WTC11 (cell line): Measurements from ENCODE around the gene PDZRN3. TPM values are rescaled to one million over a fixed set of nuclear protein-coding genes. Genes with fewer than 3 reads are reported as not detected.

Experiments used
- ATAC-seq: fragments of 200-7000 bp; cut with Tn5 transposase; 2 replicates; pipeline ENCODE4 v1.10.0; 2021; ENCODE audit warnings: mild to moderate bottlenecking, moderate library complexity
- CTCF ChIA-PET: fragments of 300-600 bp; sonication (Branson Sonifier 250); formaldehyde crosslinking; loops from one replicate; lab custom pipeline; 2021; ENCODE audit warnings: antibody characterized with exemption; lab: Charles Lee
- POLR2A ChIA-PET: fragments of 350-600 bp; sonication (Branson Sonifier 250); formaldehyde crosslinking; loops from one replicate; lab custom pipeline; 2021; ENCODE audit warnings: antibody characterized with exemption; lab: Charles Lee
- DNase-seq: peaks from one replicate; pipeline ENCODE4 v3.0.0; 2021; ENCODE audit warnings: low spot score
- H3K27ac Mint-ChIP-seq: 2 replicates; pipeline ENCODE4 v1.8.0; 2021; ENCODE audit warnings: mixed read lengths
- H3K27me3 Mint-ChIP-seq: 2 replicates; pipeline ENCODE4 v1.8.0; 2021; ENCODE audit warnings: low read depth, mild to moderate bottlenecking, moderate library complexity, mixed read lengths
- H3K36me3 Mint-ChIP-seq: 2 replicates; pipeline ENCODE4 v1.8.0; 2021; ENCODE audit warnings: mixed read lengths
- H3K4me1 Mint-ChIP-seq: 2 replicates; pipeline ENCODE4 v1.8.0; 2022; ENCODE audit warnings: mixed read lengths
- H3K4me3 Mint-ChIP-seq: 2 replicates; pipeline ENCODE4 v1.8.0; 2021; ENCODE audit warnings: mild to moderate bottlenecking, moderate library complexity, mixed read lengths
- H3K9me3 Mint-ChIP-seq: 2 replicates; pipeline ENCODE4 v1.8.0; 2021; ENCODE audit warnings: mixed read lengths
- ATF1 ChIP-seq: sonication (generic); formaldehyde crosslinking; IDR thresholded peaks from 2 replicates; pipeline ENCODE4 v1.8.1; 2023; ENCODE audit warnings: mild to moderate bottlenecking, moderate library complexity, missing genetic modification reagents
- CDX4 ChIP-seq: fragments of 250-450 bp; sonication (Bioruptor Pico); IDR thresholded peaks from 2 replicates; pipeline ENCODE4 v1.9.0; 2021; ENCODE audit warnings: moderate library complexity, mild to moderate bottlenecking, inconsistent platforms, borderline replicate concordance
- ETV6 ChIP-seq: sonication (generic); formaldehyde crosslinking; IDR thresholded peaks from 2 replicates; pipeline ENCODE4 v1.8.1; 2022; ENCODE audit warnings: mild to moderate bottlenecking, missing genetic modification reagents
- GTF2I ChIP-seq: fragments of 250-450 bp; sonication (Bioruptor Pico); conservative IDR thresholded peaks from 2 replicates; pipeline ENCODE4 v1.4.0; 2021; ENCODE audit warnings: mild to moderate bottlenecking
- NR3C1 ChIP-seq: sonication (generic); formaldehyde crosslinking; conservative IDR thresholded peaks from 2 replicates; pipeline ENCODE4 v1.8.1; 2023; ENCODE audit warnings: low read depth, mild to moderate bottlenecking, missing genetic modification reagents
- PRDM15 ChIP-seq: sonication (generic); formaldehyde crosslinking; IDR thresholded peaks from 2 replicates; pipeline ENCODE4 v1.8.0; 2022; ENCODE audit warnings: missing genetic modification reagents
- SP1 ChIP-seq: sonication (generic); formaldehyde crosslinking; conservative IDR thresholded peaks from 2 replicates; pipeline ENCODE4 v1.8.1; 2022; ENCODE audit warnings: missing genetic modification reagents
- TCF7 ChIP-seq: sonication (generic); formaldehyde crosslinking; IDR thresholded peaks from 2 replicates; pipeline ENCODE4 v1.8.0; 2022; ENCODE audit warnings: mild to moderate bottlenecking, low read depth, missing genetic modification reagents, moderate library complexity
- ZNF121 ChIP-seq: sonication (generic); formaldehyde crosslinking; IDR thresholded peaks from 2 replicates; pipeline ENCODE4 v1.8.0; 2023; ENCODE audit warnings: missing genetic modification reagents
- ZNF219 ChIP-seq: sonication (generic); formaldehyde crosslinking; IDR thresholded peaks from 2 replicates; pipeline ENCODE4 v1.8.0; 2023; ENCODE audit warnings: missing genetic modification reagents, mild to moderate bottlenecking, borderline replicate concordance
- ZNF232 ChIP-seq: sonication (generic); formaldehyde crosslinking; IDR thresholded peaks from 2 replicates; pipeline ENCODE4 v1.8.0; 2022; ENCODE audit warnings: mild to moderate bottlenecking, missing genetic modification reagents
- ZNF263 ChIP-seq: sonication (generic); formaldehyde crosslinking; IDR thresholded peaks from 2 replicates; pipeline ENCODE4 v1.8.1; 2022; ENCODE audit warnings: low read depth, mild to moderate bottlenecking, moderate library complexity, missing genetic modification reagents
- ZNF317 ChIP-seq: sonication (generic); formaldehyde crosslinking; IDR thresholded peaks from 2 replicates; pipeline ENCODE4 v1.8.1; 2023; ENCODE audit warnings: low read depth, mild to moderate bottlenecking, moderate library complexity, missing genetic modification reagents, borderline replicate concordance
- ZNF396 ChIP-seq: fragments of 250-450 bp; sonication (Bioruptor Pico); IDR thresholded peaks from 2 replicates; pipeline ENCODE4 v1.8.0; 2021; ENCODE audit warnings: mild to moderate bottlenecking, moderate library complexity, borderline replicate concordance
- ZNF425 ChIP-seq: fragments of 250-450 bp; sonication (Bioruptor Pico); conservative IDR thresholded peaks from 2 replicates; pipeline ENCODE4 v1.9.0; 2021; ENCODE audit warnings: mild to moderate bottlenecking
- ZNF512 ChIP-seq: sonication (generic); formaldehyde crosslinking; IDR thresholded peaks from 2 replicates; pipeline ENCODE4 v1.8.1; 2022; ENCODE audit warnings: missing genetic modification reagents, borderline replicate concordance
- total RNA-seq: library from RNA; stranded (reverse); gene quantifications from 3 replicates; pipeline ENCODE4 v1.2.3, GENCODE V29; 2021
- TF ChIP-seq, protein P1 (sequence below): sonication (generic); formaldehyde crosslinking; IDR thresholded peaks from 2 replicates; pipeline ENCODE4 v1.8.0; 2022; ENCODE audit warnings: mild to moderate bottlenecking, missing genetic modification reagents
- TF ChIP-seq, protein P2 (sequence below): sonication (generic); formaldehyde crosslinking; IDR thresholded peaks from 2 replicates; pipeline ENCODE4 v1.8.1; 2023; ENCODE audit warnings: mild to moderate bottlenecking, missing genetic modification reagents, borderline replicate concordance
- TF ChIP-seq, protein P3 (sequence below): fragments of 250-450 bp; sonication (Bioruptor Pico); IDR thresholded peaks from 2 replicates; pipeline ENCODE4 v2.1.2; 2022; ENCODE audit warnings: mild to moderate bottlenecking, moderate library complexity

The PDZRN3 gene
- total RNA-seq, 1 experiment from 2014 or later: 9.5 TPM

DNA sequence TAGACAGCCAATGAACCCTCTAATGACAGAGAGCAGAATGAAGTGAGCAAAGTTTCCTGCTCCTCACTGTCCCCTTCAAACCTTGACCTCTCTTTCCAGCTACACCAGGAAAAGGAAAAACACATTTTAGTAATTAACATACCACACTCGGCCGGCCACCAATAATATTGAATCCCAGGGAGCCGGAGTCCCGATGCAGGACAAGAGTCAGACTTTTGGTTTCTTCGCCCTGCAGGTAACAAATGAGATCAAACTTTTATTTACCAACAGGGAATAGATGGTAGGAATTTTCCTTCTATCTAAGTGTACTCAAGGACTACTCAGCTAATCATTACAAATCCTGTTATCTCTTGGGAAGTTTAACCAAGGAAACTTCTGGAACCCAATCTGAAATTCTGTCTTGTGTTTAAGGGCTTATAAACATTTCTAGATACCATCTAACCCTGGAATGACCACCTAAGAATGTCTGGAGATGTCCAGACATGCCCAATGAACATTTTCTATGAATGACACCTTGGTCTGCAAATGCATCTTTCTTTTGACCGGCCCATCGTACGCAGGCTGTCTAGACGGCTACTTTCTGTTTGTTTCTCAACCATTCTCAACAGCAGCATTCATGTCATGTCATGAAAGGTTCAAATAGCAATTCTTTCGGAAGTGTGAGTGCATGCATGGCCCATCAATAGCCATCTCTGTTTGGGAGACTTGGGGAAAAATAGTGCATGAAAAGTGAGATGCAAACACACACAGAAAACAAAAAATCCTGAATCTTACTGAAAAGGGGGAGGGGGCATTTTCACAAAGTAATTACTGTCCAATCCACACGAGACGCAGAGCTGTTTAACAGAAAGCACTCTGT, 16.1 kb downstream of the PDZRN3 start:
- Mint-ChIP-seq H3K4me3 (no peak overlapping the region), H3K27me3 (no peaks in the 10 kb centered on the region), H3K4me1 (peaks cover 9% of the 10 kb centered on the region; the same call in 1 of the 2 replicates), H3K9me3 (no peaks in the 10 kb centered on the region), H3K27ac (peak overlapping the region; percentile 22; the same call in 1 of the 2 replicates), H3K36me3 (no peaks in the 10 kb centered on the region)
- TF ChIP-seq ETV6 (CRISPR knock-in tag): no peak
- no peak for TF ChIP-seq GTF2I (CRISPR knock-in tag)
- no peak for TF ChIP-seq ZNF396
- TF ChIP-seq ZNF425 (CRISPR knock-in tag): no peak
- TF ChIP-seq, protein P1, sequence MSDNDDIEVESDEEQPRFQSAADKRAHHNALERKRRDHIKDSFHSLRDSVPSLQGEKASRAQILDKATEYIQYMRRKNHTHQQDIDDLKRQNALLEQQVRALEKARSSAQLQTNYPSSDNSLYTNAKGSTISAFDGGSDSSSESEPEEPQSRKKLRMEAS: no peak
- no peak for TF ChIP-seq ZNF219
- no peak for TF ChIP-seq ZNF121
- TF ChIP-seq CDX4 (CRISPR knock-in tag): no peak
- TF ChIP-seq, protein P2, sequence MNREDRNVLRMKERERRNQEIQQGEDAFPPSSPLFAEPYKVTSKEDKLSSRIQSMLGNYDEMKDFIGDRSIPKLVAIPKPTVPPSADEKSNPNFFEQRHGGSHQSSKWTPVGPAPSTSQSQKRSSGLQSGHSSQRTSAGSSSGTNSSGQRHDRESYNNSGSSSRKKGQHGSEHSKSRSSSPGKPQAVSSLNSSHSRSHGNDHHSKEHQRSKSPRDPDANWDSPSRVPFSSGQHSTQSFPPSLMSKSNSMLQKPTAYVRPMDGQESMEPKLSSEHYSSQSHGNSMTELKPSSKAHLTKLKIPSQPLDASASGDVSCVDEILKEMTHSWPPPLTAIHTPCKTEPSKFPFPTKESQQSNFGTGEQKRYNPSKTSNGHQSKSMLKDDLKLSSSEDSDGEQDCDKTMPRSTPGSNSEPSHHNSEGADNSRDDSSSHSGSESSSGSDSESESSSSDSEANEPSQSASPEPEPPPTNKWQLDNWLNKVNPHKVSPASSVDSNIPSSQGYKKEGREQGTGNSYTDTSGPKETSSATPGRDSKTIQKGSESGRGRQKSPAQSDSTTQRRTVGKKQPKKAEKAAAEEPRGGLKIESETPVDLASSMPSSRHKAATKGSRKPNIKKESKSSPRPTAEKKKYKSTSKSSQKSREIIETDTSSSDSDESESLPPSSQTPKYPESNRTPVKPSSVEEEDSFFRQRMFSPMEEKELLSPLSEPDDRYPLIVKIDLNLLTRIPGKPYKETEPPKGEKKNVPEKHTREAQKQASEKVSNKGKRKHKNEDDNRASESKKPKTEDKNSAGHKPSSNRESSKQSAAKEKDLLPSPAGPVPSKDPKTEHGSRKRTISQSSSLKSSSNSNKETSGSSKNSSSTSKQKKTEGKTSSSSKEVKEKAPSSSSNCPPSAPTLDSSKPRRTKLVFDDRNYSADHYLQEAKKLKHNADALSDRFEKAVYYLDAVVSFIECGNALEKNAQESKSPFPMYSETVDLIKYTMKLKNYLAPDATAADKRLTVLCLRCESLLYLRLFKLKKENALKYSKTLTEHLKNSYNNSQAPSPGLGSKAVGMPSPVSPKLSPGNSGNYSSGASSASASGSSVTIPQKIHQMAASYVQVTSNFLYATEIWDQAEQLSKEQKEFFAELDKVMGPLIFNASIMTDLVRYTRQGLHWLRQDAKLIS (CRISPR knock-in tag): no peak
- no peak for TF ChIP-seq PRDM15 (CRISPR knock-in tag)
- no peak for TF ChIP-seq ZNF263 (CRISPR knock-in tag)
- no peak for TF ChIP-seq ZNF317 (CRISPR knock-in tag)
- no peak for TF ChIP-seq ATF1
- no peak for ATAC-seq
- no peak for DNase-seq
- CTCF ChIA-PET: interaction anchor here (2.3 kb wide), 1 partner anchor 101 kb away, joined by 7 read pairs; no protein-coding TSS in a partner anchor
- POLR2A ChIA-PET: no interaction called here

DNA sequence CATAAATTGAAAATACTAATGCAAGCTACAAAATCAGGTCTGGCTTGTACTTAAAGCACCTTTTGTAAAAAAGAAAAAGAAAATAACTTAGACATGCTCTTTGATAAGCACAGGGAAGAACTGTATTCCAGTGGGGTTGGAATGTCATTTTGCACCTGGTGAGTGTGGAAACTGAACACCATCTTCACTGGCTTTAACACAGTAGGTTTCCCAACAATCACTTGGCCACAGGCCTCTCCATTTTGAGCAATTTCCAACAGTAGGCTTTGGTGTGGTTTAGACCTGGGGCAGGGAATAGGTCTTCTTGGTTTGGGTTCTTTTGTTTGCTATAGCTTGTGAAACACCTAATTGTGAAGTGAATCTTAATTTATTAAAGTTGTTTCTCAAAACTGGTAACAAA, 18.9 kb downstream of the PDZRN3 start:
- Mint-ChIP-seq H3K27me3 (no peaks in the 10 kb centered on the region), H3K4me3 (no peak overlapping the region), H3K9me3 (no peaks in the 10 kb centered on the region), H3K4me1 (peaks cover 11% of the 10 kb centered on the region; the same call in 1 of the 2 replicates), H3K36me3 (no peaks in the 10 kb centered on the region), H3K27ac (no peak overlapping the region)
- ATAC-seq: no peak
- ChIA-PET CTCF (no interaction called here), POLR2A (no interaction called here)
- no peak for DNase-seq
- TF ChIP-seq, protein P3, sequence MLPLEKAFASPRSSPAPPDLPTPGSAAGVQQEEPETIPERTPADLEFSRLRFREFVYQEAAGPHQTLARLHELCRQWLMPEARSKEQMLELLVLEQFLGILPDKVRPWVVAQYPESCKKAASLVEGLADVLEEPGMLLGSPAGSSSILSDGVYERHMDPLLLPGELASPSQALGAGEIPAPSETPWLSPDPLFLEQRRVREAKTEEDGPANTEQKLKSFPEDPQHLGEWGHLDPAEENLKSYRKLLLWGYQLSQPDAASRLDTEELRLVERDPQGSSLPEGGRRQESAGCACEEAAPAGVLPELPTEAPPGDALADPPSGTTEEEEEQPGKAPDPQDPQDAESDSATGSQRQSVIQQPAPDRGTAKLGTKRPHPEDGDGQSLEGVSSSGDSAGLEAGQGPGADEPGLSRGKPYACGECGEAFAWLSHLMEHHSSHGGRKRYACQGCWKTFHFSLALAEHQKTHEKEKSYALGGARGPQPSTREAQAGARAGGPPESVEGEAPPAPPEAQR (CRISPR knock-in tag): no peak
- no peak for TF ChIP-seq SP1
- no peak for TF ChIP-seq ZNF232 (CRISPR knock-in tag)
- TF ChIP-seq ZNF512 (CRISPR knock-in tag): no peak
- TF ChIP-seq TCF7: no peak
- TF ChIP-seq CDX4 (CRISPR knock-in tag): no peak
- no peak for TF ChIP-seq NR3C1
- no peak for TF ChIP-seq ZNF317 (CRISPR knock-in tag)
- TF ChIP-seq ZNF263 (CRISPR knock-in tag): no peak
